HG03095 (cell line): ENCODE data around the gene DLG1.

Experiments used
- ATAC-seq: cut with Tn5 transposase; IDR thresholded peaks from one replicate; pipeline ENCODE4 v1.9.1; 2021; ENCODE audit warnings: moderate library complexity; ENCODE audit not compliant: unreplicated experiment

The DLG1 gene

DNA sequence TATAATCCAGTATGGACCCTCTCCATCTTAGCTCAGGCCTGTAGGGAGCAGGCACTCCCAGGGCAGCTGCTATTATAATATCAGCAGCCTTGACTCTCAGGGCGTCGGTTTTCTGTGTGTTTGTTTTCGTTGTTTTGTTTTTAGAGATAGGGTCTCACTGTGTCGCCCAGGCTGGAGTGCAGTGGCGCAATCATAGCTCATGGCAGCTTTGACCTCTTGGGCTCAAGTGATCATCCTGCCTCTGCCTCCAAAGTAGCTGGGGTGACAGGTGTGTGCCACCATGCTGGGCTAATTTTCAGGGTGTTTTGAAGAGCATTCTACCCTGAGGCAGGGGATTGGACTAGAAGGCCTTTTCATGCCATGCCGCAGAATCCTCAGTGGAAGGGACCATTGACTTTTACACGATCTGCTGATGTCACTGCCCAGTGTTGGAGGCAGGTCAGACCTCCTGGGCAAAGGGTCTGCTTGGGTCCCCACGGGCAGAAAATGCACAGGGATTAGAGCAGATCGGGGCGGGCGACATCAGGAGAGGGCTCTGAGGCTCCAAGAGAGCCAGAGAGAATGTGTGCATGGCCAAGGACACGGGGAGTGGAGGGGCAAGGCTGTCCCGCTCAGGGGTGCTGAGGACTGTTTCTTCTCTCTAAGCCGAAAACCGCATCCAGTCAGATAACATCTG, 276.5 kb downstream of the DLG1 start:
- ATAC-seq: no peak

DNA sequence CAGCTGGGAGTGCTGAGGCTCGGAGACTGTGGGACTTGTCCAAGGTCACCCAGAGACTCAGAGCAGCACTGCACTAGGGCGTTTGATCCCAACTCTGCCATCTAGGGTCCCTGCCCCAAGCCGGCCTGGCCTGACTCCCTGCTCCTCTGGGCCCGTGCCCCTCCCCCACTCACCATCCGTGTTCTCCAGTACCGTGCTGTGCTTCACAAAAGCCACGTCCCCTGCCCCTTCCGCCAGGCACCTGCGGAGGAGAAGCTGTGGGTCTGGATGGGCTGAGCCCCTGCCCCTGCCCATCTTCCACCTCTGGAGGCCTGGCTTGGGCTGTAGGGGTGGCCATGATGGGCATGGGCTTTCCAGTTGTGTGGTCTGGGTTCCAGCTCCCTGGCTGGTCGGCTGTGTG, 277.2 kb downstream of the DLG1 start:
- no peak for ATAC-seq

DNA sequence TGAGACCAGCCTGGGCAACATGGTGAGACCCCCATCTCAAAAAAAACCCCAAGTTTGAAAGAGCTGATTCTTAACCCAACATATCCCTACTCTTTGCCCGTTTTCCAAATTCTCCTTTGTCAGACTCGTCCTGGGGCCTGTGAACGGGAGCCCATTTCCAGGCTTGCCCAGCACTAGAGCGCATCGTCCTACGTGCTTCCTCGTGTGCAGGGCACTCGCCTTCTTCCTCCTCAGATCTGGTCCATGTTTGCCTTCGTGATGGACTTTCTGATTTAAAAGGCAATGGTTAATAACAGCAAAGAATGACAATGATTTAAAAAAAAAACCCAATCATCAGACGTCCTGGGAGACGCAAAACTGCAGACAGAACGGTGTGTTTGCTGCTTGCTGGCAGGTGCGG, 278.9 kb downstream of the DLG1 start:
- no peak for ATAC-seq

- ATAC-seq: no peak
Measured at GRCh38 chr3:197019021-197019420, 279.4 kb downstream of the DLG1 start.

DNA sequence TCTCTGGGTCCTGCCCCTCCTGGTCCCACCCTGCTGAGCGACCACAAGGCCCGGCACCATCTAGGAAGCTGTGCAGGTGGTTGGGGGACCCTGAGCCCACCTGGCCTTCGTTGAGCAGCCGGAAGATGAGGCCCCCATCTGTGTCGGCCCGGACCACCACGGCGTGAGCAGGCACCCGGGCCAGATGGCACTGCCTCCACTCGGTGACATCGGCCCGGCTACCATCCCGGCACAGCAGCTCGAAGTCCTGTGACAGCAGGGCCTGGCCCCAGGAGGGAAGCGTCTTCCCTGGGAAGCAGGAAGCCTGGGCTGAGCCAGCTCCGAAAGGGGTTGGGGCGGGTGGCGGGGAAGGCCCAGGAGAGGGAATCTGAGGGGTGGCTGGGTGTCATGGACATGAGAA, 281.4 kb downstream of the DLG1 start:
- ATAC-seq: no peak

GRCh38 chr3:197015790-197016736, 282.3 kb downstream of the DLG1 start:
- ATAC-seq: no peak

DNA sequence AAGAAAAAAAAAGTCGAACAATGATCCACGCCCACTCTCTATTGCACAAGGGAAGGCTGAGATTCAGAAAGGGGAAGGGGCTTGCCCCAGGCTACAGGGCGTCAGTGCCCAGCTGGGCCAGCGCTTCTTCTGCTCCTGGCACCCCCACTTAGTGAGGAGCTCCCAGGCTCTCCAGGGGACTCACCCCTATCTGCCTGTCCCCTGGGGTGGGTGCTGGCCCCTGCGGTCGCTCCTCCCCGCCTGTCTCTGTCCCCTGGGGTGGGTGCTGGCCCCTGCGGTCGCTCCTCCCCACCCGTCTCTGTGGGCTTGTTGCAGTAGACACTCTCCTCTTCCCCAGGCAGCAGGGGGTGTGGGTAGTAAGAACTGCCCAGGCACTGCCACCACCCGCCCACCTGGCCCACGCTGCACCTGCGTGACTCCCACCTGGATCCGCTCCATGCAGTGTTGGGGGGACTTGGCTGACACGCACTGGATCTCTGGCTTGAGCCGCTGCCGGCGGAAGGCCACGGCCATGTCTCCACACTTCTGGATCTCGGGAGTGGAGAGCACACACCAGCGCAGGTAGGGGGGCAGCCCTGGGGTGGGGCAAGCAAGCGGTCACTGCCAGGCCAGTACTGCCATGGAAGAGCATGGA, 283.4 kb downstream of the DLG1 start:
- ATAC-seq: no peak

- ATAC-seq: no peak
Measured at GRCh38 chr3:197014024-197014423, 284.4 kb downstream of the DLG1 start.

DNA sequence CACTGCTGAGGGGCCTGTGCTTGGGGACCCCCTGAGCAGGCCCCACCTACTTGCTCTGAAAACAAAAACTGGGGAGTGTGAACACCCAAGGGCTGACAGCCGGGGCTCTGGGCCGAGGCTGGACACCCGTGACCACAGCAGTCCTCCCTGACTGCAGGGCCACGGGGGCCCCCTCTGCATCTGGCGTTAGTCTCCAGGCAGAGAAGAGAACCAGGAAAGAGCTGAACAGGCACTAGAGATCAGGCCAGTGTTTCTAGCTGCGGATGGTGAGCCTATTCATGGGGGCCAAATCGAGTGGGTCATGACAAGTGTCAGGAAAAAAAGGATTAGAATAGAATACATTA, 285.9 kb downstream of the DLG1 start:
- ATAC-seq: no peak

DNA sequence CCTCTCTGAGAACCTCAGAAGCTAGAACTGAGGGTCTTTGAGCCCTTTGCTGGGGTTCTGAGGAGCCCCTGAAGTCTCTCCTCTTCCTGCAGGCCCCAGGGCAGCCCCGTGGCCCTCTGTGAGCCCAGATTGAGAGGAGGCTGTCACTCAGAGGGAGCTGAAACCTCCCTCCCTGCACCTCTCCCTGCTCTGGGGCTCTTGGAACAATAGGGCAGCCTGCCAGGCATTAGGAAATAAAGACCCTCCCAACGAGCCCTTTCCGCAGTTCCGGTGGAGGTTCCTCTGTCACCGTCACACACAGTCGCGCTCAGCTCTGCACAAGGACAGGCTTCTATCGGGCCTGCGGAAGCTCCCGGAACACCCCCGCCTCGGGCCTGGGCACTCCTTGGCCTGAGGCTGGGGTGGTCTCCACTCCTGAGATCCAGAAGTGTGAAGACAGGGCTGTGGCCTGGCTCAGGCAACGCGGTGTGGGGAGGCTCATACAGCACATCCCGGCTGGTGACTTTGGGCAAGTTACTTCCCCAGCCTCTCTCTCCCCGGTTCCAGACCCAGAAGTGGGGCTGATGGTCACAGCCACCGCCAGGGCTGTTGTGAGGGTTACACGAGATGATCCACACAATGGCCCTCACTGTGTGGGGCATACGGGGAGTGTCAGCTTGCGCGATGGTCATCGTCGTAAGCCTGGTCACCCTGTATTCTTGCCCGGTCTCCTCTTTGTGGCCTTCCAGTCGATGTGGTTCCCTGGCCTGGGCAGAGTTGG, 286.5 kb downstream of the DLG1 start:
- no peak for ATAC-seq

DNA sequence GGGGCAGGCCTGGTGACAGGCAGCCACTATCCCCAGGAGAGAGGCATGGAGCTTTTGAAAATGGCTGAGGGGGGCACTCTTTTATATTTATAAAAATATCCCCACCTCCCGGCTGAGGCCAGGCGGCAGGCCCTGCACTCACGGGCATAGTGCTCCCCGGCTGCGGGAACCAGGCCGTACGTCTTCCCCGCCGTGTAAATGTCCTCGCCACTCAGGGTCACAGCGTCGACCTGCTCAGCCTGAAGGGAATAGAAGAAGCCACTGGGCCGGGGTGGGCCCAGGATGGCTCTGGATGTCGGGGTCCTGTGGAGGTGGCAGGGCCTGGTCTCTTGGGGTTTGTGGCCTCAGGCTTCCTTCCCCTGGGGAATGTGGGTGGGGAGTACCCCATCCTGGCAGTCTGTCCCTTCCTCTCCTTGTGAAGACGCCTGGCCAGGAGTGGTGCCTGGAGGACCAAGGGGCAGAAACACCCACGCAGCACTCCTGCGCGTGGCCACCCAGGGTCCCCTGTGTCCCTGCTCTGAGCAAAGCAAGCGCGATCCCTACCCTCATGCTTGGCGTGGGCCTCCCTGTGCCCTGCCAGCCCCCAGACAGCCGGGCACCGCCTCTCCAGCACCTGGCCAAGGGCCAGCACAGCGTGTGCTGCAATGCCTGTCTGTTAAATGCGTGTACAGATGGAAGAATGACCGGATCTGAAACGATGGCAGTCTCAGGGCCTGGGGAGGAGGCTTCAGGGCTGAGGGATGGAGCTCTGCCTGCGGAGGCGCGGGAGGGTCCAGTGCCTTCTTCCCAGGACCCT, 287.7 kb downstream of the DLG1 start:
- ATAC-seq: no peak

DNA sequence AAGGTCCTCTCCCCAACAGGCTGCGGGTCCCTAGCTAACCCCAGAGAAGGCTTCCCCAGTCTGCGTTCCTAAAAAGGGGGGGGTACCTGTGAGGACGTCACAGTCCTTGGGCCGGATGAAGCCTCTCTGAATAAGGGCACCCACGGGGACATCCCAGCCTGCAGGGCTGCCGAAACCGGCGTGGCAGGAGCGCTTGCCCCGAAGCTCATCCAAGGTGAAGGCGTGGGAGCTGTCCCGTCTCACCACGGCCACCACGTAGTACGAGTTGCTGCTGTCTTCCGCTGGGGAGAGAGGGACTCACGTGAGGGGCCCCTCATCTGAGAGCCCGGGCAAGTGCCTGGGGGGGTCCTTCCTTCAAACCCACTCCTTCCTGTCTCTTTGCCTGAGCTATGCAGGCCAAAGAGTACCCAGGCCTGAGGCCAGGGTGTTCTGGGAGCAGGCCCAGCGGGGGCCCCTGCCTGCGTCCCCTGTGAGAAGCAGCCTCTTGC, 288.8 kb downstream of the DLG1 start:
- ATAC-seq: no peak

DNA sequence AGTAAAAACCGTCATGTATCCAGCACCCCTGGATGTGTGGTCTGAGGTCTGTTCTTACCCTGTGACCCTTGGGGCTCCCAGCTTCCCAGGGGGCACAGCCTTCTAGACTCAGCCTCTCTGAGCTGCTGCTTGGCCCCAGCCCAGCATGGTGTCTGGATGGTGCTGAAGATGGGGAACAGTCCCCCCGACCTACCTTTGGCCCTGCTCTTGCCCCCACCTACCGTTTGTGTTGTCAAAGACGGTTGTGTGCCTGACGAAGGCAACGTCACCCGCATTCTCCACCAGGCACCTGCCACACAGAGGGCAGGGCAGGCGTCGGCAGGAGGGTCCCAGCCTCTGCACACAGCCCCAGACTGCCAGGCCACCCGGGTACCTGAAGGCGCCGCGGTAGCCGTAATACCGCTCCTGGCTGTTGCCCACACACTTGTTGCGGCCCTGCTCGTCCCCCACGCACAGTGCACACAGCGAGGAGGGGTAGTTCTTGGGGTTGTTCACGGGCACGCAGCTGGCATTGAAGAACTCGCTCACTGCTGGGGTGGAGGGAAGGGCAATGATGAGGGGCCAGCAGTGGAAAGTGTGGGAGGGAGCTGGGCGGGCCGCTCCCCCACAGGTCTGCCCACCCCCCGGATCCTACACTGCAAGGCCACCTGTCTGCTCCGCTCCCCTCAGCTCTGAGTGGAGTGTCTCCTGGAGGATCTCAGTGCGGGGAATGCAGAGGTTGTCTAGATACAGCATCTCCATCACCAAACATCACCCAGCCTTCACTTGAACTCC, 289.8 kb downstream of the DLG1 start:
- no peak for ATAC-seq

- ATAC-seq: no peak
Measured at GRCh38 chr3:197007953-197008352, 290.5 kb downstream of the DLG1 start.

DNA sequence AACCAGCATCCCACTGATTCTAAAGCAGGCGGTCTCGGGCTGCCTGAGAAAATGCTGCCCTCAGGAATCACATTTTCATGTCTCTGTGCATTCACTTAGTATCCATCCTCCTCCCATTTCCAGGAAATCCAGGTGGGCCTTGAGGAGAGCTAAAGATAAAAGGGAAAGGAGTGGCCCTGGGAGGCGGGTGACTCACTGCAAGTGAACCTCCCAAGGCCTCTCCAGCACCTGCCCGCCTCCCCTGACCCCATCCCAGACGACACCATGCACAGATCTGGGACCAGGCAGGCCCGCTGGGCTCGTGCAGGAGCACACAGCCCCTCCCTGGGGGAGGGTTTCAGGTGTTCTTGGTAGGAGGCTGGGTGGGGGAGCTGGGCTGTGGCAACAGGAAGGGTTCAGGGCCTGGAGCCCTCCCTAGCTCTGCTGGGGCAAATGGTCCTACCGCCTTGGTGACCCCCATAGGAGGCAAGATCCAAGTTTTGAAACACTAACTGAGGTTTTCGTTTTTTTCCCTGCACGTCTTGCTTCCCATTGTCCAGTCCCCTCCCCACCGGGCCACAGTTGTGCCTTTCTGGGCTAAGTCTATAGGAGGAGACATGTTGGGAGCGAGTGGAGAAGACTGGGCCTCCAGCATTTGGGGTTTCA, 291.0 kb downstream of the DLG1 start:
- no peak for ATAC-seq

- no peak for ATAC-seq
Measured at GRCh38 chr3:197006860-197007259, 291.6 kb downstream of the DLG1 start.

- ATAC-seq: no peak
Measured at GRCh38 chr3:197006446-197006845, 292.0 kb downstream of the DLG1 start.

DNA sequence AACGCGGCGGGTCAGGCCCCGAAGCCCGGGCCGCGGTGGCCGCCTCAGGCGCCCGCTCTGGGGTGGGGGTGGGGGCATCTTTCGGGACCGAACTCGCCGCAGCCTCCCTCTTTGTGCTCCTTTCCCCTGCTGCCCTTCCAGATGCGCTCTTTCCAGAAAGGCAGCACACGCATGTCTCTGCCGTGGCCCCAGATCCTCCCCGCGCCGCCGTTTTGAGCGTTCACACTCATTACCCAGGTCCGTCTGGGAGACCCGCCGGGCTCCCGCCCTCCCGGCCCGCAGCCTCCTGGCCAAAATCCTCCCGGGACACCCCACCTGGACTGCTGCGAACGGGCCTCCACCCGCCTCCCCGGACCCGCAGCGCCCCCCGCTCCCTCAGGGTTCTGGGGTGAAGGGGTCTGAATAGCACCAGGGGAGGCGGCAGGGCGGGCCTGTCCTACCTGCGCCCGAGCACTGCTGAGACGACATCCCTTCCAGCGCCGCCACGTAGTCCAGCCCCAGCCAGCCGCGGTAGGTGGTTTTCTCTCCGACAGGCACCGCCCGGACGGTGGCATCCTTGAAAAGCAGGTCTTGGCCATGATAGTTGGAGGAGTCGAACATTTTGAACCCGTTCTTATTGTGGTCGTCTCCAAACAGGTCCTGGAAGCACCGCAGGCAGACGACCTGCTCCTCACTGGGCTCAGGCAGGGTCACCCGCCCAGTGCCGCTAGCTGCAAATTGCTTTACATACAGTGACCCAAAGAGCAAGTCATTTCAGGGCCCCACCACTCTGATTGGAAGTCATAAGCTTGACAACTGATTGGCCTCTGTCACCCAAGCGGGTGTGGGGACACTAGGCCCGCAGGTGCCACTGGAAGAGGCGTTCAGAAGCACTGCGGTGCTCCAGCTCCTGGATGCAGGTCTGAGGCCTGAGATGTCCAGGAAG, 294.7 kb downstream of the DLG1 start:
- ATAC-seq: no peak
